B cell (primary cell): Measurements from ENCODE around the gene SUSD4.

Source experiments
- EZH2 ChIP-seq: IDR thresholded peaks from 2 replicates; pipeline ENCODE4 v1.6.1; 2012; ENCODE audit warnings: borderline replicate concordance, low read depth, mild to moderate bottlenecking, moderate library complexity, low read length; ENCODE audit not compliant: insufficient read depth, poor library complexity, severe bottlenecking
- TF ChIP-seq, protein P1 (sequence below): fragments of 200-600 bp; IDR thresholded peaks from one replicate; pipeline ENCODE4 v1.8.0; 2022; ENCODE audit warnings: antibody characterized with exemption, mild to moderate bottlenecking

DNA sequence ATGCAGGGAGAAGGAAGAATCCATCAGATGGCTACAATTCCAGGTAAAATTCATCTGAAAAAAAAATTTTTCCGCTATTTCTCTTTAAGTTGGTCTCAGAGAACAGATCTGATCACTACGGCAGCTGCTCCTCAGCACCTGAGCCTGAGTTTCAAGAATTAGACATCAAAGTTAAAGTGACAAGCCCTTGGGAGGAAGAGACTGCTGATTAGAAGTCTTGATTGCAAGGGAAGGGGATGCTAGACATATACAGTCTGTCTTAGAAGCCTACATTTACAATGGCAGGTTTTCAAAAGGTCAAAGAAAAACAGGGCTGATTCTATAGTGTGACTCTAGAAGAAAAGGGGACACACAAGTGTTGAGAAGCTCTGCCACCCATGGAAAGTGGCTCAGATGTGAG is 48.3 kb downstream of the SUSD4 start:
- TF ChIP-seq, protein P1, sequence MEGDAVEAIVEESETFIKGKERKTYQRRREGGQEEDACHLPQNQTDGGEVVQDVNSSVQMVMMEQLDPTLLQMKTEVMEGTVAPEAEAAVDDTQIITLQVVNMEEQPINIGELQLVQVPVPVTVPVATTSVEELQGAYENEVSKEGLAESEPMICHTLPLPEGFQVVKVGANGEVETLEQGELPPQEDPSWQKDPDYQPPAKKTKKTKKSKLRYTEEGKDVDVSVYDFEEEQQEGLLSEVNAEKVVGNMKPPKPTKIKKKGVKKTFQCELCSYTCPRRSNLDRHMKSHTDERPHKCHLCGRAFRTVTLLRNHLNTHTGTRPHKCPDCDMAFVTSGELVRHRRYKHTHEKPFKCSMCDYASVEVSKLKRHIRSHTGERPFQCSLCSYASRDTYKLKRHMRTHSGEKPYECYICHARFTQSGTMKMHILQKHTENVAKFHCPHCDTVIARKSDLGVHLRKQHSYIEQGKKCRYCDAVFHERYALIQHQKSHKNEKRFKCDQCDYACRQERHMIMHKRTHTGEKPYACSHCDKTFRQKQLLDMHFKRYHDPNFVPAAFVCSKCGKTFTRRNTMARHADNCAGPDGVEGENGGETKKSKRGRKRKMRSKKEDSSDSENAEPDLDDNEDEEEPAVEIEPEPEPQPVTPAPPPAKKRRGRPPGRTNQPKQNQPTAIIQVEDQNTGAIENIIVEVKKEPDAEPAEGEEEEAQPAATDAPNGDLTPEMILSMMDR, result no peak
- no peak for TF ChIP-seq EZH2
